Measurements from ENCODE around the gene GPBP1L1.
"Not testable (repeated sequence)": the region's sequence is repeated elsewhere in the genome, so short reads cannot be mapped to it uniquely, and the experiment has no call there.

GPBP1L1 gene

DNA sequence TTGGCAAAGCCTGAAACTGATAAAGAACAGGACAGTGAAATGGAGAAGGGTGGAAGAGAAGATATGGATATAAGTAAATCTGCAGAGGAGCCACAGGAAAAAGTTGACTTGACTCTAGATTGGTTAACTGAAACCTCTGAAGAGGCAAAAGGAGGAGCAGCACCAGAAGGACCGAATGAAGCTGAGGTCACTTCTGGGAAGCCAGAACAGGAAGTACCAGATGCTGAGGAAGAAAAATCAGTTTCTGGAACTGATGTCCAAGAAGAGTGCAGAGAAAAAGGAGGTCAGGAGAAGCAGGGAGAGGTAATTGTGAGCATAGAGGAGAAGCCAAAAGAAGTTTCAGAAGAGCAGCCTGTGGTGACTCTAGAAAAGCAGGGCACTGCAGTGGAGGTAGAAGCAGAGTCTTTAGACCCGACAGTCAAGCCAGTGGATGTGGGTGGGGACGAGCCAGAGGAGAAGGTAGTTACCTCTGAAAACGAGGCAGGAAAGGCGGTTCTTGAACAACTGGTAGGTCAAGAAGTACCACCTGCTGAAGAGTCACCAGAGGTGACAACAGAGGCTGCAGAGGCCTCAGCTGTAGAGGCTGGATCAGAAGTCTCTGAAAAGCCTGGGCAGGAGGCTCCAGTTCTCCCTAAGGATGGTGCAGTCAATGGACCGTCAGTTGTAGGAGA is 78.8 kb downstream of the GPBP1L1 start:
- no peaks in the 10 kb centered on the region for H3K27me3 Mint-ChIP-seq (ENCODE audit: low read depth, poor library complexity)
- no peak overlapping the region for H3K4me3 Mint-ChIP-seq
- H3K9me3 Mint-ChIP-seq, result no peaks in the 10 kb centered on the region
- DNase-seq, result no peak
- H3K4me1 Mint-ChIP-seq, result no peaks in the 10 kb centered on the region
- peak overlapping the region; percentile 52 for H3K27ac Mint-ChIP-seq
- TF ChIP-seq, protein P1, sequence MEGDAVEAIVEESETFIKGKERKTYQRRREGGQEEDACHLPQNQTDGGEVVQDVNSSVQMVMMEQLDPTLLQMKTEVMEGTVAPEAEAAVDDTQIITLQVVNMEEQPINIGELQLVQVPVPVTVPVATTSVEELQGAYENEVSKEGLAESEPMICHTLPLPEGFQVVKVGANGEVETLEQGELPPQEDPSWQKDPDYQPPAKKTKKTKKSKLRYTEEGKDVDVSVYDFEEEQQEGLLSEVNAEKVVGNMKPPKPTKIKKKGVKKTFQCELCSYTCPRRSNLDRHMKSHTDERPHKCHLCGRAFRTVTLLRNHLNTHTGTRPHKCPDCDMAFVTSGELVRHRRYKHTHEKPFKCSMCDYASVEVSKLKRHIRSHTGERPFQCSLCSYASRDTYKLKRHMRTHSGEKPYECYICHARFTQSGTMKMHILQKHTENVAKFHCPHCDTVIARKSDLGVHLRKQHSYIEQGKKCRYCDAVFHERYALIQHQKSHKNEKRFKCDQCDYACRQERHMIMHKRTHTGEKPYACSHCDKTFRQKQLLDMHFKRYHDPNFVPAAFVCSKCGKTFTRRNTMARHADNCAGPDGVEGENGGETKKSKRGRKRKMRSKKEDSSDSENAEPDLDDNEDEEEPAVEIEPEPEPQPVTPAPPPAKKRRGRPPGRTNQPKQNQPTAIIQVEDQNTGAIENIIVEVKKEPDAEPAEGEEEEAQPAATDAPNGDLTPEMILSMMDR (IDR thresholded peaks at IDR 0.05), result no peak
- H3K36me3 Mint-ChIP-seq (ENCODE audit: low read depth), result peaks cover 77% of the 10 kb centered on the region

DNA sequence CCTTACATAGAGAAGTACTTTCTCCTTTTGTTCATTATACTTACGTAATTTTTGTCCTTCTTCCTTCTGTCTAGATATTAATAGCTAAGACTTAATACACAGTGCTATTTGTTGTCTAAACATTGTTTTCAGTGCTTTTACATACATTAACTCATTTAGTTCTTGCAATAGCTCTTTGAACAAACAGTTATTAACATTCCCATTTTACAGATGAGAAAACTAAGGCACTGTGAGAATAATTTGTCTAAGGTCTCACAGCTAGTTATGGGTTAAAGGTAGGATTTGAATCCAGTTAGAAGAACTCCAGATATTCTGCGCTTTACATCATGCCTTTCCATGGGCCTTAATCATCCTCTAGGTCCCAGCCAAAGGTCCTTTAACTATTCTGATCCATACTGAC is 82.1 kb downstream of the GPBP1L1 start:
- TF ChIP-seq, protein P1 (IDR thresholded peaks at IDR 0.05), result no peak
- H3K36me3 Mint-ChIP-seq (ENCODE audit: low read depth), result peaks cover 83% of the 10 kb centered on the region

DNA sequence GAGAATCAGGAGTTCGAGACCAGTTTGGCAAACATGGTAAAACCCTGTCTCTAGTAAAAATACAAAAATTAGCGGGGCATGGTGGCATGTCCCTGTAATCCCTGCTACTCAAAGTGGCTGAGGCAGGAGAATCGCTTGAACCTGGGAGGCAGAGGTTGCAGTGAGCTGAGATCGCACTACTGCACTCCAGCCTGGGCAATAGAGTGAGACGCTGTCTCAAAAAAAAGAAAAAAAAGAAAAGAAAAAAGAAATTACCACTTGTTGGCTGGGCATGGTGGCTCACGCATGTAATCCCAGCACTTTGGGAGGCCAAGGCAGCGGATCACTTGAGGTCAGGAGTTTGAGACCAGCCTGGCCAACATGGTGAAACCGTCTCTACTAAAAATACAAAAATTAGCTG is 89.6 kb downstream of the GPBP1L1 start:
- DNase-seq; H3K4me3 Mint-ChIP-seq; H3K27me3 Mint-ChIP-seq (ENCODE audit: low read depth, poor library complexity); H3K4me1 Mint-ChIP-seq; H3K9me3 Mint-ChIP-seq: not testable (repeated sequence)
- Mint-ChIP-seq H3K27ac (peak overlapping the region; percentile 57), H3K36me3 (ENCODE audit: low read depth) (peaks cover 84% of the 10 kb centered on the region)

More for the DNA sequence above, 82.1 kb downstream of the GPBP1L1 start:
- H3K4me3 Mint-ChIP-seq, result no peak overlapping the region
- peaks cover 7% of the 10 kb centered on the region for H3K4me1 Mint-ChIP-seq
- no peak for DNase-seq
- H3K9me3 Mint-ChIP-seq, result no peaks in the 10 kb centered on the region
- no peaks in the 10 kb centered on the region for H3K27me3 Mint-ChIP-seq (ENCODE audit: low read depth, poor library complexity)
- no peak overlapping the region for H3K27ac Mint-ChIP-seq

DNA sequence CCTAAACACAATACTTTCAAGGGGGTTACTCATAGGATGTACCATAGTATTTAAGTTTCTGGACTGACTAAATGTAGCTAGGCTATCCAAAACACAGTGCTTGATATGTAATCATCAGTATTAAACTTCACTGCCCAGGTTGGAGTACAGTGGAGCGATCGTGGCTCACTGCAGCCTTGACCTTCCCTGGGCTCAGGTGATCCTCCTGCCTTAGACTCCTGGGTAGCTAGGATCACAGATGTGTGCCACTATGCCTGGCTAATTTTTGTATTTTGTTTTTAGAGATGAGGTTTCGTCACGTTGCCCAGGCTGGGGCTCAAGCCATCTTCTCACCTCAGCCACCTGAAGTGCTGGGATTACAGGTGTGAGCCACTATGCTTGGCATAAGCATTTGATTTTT is 91.9 kb downstream of the GPBP1L1 start:
- H3K27ac Mint-ChIP-seq, result peak overlapping the region; percentile 58
- no peaks in the 10 kb centered on the region for H3K27me3 Mint-ChIP-seq (ENCODE audit: low read depth, poor library complexity)
- DNase-seq, result no peak
- H3K4me3 Mint-ChIP-seq, result no peak overlapping the region
- TF ChIP-seq, protein P1 (IDR thresholded peaks at IDR 0.05), result no peak
- H3K4me1 Mint-ChIP-seq, result peaks cover under 1% of the 10 kb centered on the region
- no peaks in the 10 kb centered on the region for H3K9me3 Mint-ChIP-seq
- peaks cover 84% of the 10 kb centered on the region for H3K36me3 Mint-ChIP-seq (ENCODE audit: low read depth)

DNA sequence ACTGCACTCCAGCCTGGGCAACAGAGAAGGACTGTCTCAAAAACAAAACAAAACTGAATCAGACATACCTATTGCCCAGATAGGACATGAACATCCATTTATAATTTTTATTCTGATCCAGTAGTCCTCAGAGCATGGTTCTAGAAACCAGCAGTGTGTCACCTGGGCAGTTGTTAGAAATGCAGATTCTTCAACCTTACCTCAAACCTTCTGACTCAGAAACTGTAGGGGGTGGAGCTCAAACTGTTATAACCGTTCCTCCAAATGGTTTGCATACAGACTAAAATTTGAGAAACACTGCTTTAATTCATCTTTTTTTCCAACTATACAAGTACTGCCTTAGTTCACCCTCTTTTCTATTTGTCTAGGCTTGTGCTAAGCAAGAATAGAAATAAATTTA is 96.5 kb downstream of the GPBP1L1 start:
- H3K36me3 Mint-ChIP-seq (ENCODE audit: low read depth), result peaks cover 74% of the 10 kb centered on the region
- peaks cover 19% of the 10 kb centered on the region for H3K4me1 Mint-ChIP-seq
- no peak overlapping the region for H3K4me3 Mint-ChIP-seq
- H3K9me3 Mint-ChIP-seq, result no peaks in the 10 kb centered on the region
- DNase-seq, result no peak
- H3K27ac Mint-ChIP-seq, result no peak overlapping the region
- TF ChIP-seq, protein P1 (IDR thresholded peaks at IDR 0.05), result no peak
- H3K27me3 Mint-ChIP-seq (ENCODE audit: low read depth, poor library complexity), result no peaks in the 10 kb centered on the region

GRCh38 chr1:45586769-45587168 is 99.6 kb downstream of the GPBP1L1 start:
- Mint-ChIP-seq H3K9me3 (no peaks in the 10 kb centered on the region), H3K27ac (no peak overlapping the region), H3K36me3 (ENCODE audit: low read depth) (peaks cover 47% of the 10 kb centered on the region), H3K4me1 (peaks cover 19% of the 10 kb centered on the region), H3K27me3 (ENCODE audit: low read depth, poor library complexity) (no peaks in the 10 kb centered on the region), H3K4me3 (peak overlapping the region; percentile 97)
- TF ChIP-seq, protein P1 (IDR thresholded peaks at IDR 0.05), result no peak
- DNase-seq, result no peak

Measured in nephron progenitor cell (in vitro differentiated cells).